HFFc6 (cell line): ENCODE data around the gene WASF3. TPM values are rescaled to one million over a fixed set of nuclear protein-coding genes. Genes with fewer than 3 reads are reported as not detected.
A peak's percentile ranks its signal among the peaks of the same experiment; 100 is the strongest.

ENCODE experiments used
- DNase-seq: peaks from one replicate; pipeline ENCODE4 v3.0.0-alpha.2; 2018
- H3K27ac Mint-ChIP-seq: 2 replicates; pipeline ENCODE4 v1.8.0; 2020; ENCODE audit warnings: mild to moderate bottlenecking, mixed read lengths
- H3K27me3 Mint-ChIP-seq: 2 replicates; pipeline ENCODE4 v1.8.0; 2021; ENCODE audit warnings: mild to moderate bottlenecking, moderate library complexity, mixed read lengths; ENCODE audit not compliant: insufficient read depth
- H3K36me3 Mint-ChIP-seq: 2 replicates; pipeline ENCODE4 v1.8.0; 2021; ENCODE audit warnings: low read depth, mixed read lengths
- H3K4me1 Mint-ChIP-seq: 2 replicates; pipeline ENCODE4 v1.8.0; 2020; ENCODE audit warnings: low read depth, mixed read lengths
- H3K4me3 Mint-ChIP-seq: 2 replicates; pipeline ENCODE4 v1.8.0; 2020; ENCODE audit warnings: mild to moderate bottlenecking, moderate library complexity, mixed read lengths
- H3K9me3 Mint-ChIP-seq: 2 replicates; pipeline ENCODE4 v1.8.0; 2020; ENCODE audit warnings: mild to moderate bottlenecking, mixed read lengths
- CTCF ChIP-seq: fragments of 200-600 bp; sonication (generic); IDR thresholded peaks from 2 replicates; pipeline ENCODE4 v1.5.0; 2021; ENCODE audit warnings: antibody characterized with exemption, mild to moderate bottlenecking
- total RNA-seq, 6 experiments: library from RNA; stranded (reverse); fragmentation: NEBNext Ultra II Directional; extraction: Animal tissue kit (Norgen Biotek cat#: 25700); gene quantifications; 2 replicates in 1 of 6; 3 replicates in 5 of 6; pipeline ENCODE4 v1.2.3, GENCODE V29; 2021

WASF3 gene
- total RNA-seq, 6 experiments from 2014 or later, result 26.4 to 32.9 (median 28.2) TPM

GRCh38 chr13:26548205-26548765 lies 9.2 kb upstream of the WASF3 start:
- Mint-ChIP-seq H3K36me3 (no peaks in the 10 kb centered on the region), H3K27me3 (peaks cover 19% of the 10 kb centered on the region), H3K27ac (no peak overlapping the region), H3K4me3 (no peak overlapping the region), H3K9me3 (no peaks in the 10 kb centered on the region), H3K4me1 (peaks cover 23% of the 10 kb centered on the region)
- DNase-seq, result no peak
- TF ChIP-seq CTCF, result no peak

GRCh38 chr13:26549713-26550112 lies 7.8 kb upstream of the WASF3 start:
- Mint-ChIP-seq H3K27me3 (peaks cover 7% of the 10 kb centered on the region), H3K4me1 (peaks cover 23% of the 10 kb centered on the region), H3K9me3 (no peaks in the 10 kb centered on the region), H3K27ac (no peak overlapping the region), H3K4me3 (no peak overlapping the region), H3K36me3 (no peaks in the 10 kb centered on the region)
- no peak for DNase-seq
- TF ChIP-seq CTCF, result no peak

GRCh38 chr13:26551255-26551860 lies 6.1 kb upstream of the WASF3 start:
- Mint-ChIP-seq H3K27ac (no peak overlapping the region), H3K27me3 (peaks cover 16% of the 10 kb centered on the region)
- no peak for DNase-seq

GRCh38 chr13:26555413-26555812 lies 2.1 kb upstream of the WASF3 start:
- H3K4me1 Mint-ChIP-seq, result peaks cover 33% of the 10 kb centered on the region
- peaks cover 5% of the 10 kb centered on the region; the same call in 1 of the 2 replicates for H3K36me3 Mint-ChIP-seq
- H3K27ac Mint-ChIP-seq, result no peak overlapping the region
- no peak for TF ChIP-seq CTCF
- H3K4me3 Mint-ChIP-seq, result no peak overlapping the region
- no peak for DNase-seq
- peaks cover 16% of the 10 kb centered on the region for H3K27me3 Mint-ChIP-seq
- H3K9me3 Mint-ChIP-seq, result no peaks in the 10 kb centered on the region

More at GRCh38 chr13:26551255-26551860, 6.1 kb upstream of the WASF3 start:
- H3K36me3 Mint-ChIP-seq, result 0 out of 2 replicates have a peak, but pooled peaks cover 5% of the 10 kb centered on the region
- TF ChIP-seq CTCF, result no peak
- no peak overlapping the region for H3K4me3 Mint-ChIP-seq
- peaks cover 23% of the 10 kb centered on the region for H3K4me1 Mint-ChIP-seq
- H3K9me3 Mint-ChIP-seq, result no peaks in the 10 kb centered on the region

- H3K4me1 Mint-ChIP-seq, result peaks cover 20% of the 10 kb centered on the region
- DNase-seq, result no peak
- peaks cover 11% of the 10 kb centered on the region for H3K27me3 Mint-ChIP-seq
- H3K27ac Mint-ChIP-seq, result no peak overlapping the region
- peaks cover 5% of the 10 kb centered on the region; the same call in 1 of the 2 replicates for H3K36me3 Mint-ChIP-seq
- TF ChIP-seq CTCF, result no peak
- H3K4me3 Mint-ChIP-seq, result peak overlapping the region; percentile 59
- H3K9me3 Mint-ChIP-seq, result no peaks in the 10 kb centered on the region
Observed at GRCh38 chr13:26557051-26557392, 461 bp upstream of the WASF3 start.
